SK-N-SH treated with all-trans-retinoic acid at 6 μM for 48 hours (cell line): ENCODE results near the gene PRKAG2.

ENCODE experiments used
- ATAC-seq: fragments of 200-7000 bp; cut with Tn5 transposase; 3 replicates; pipeline ENCODE4 v1.9.1; 2020; ENCODE audit warnings: mild to moderate bottlenecking, moderate library complexity
- BACH2 ChIP-seq: fragments of 250-450 bp; sonication (Bioruptor Pico); IDR thresholded peaks from 2 replicates; pipeline ENCODE4 v1.9.0; 2021; ENCODE audit warnings: mild to moderate bottlenecking, borderline replicate concordance
- CSRNP3 ChIP-seq: fragments of 250-450 bp; sonication (Bioruptor Pico); IDR thresholded peaks from 2 replicates; pipeline ENCODE4 v1.5.1; 2021; ENCODE audit warnings: mild to moderate bottlenecking, moderate library complexity
- ESRRG ChIP-seq: fragments of 250-450 bp; sonication (Bioruptor Pico); IDR thresholded peaks from 2 replicates; pipeline ENCODE4 v1.6.1; 2021; ENCODE audit warnings: mild to moderate bottlenecking
- GLIS3 ChIP-seq: fragments of 250-450 bp; sonication (Bioruptor Pico); IDR thresholded peaks from 2 replicates; pipeline ENCODE4 v1.5.0; 2020; ENCODE audit warnings: mild to moderate bottlenecking, moderate library complexity
- ISL1 ChIP-seq: fragments of 250-450 bp; sonication (Bioruptor Pico); IDR thresholded peaks from 2 replicates; pipeline ENCODE4 v2.1.2; 2022; ENCODE audit warnings: mild to moderate bottlenecking, moderate library complexity
- OSR1 ChIP-seq: fragments of 250-450 bp; sonication (Bioruptor Pico); IDR thresholded peaks from 2 replicates; pipeline ENCODE4 v1.8.0; 2022; ENCODE audit warnings: moderate library complexity, mild to moderate bottlenecking, inconsistent platforms
- PATZ1 ChIP-seq: fragments of 250-450 bp; sonication (Bioruptor Pico); IDR thresholded peaks from 2 replicates; pipeline ENCODE4 v1.8.0; 2020; ENCODE audit warnings: mild to moderate bottlenecking, moderate library complexity, borderline replicate concordance
- POU6F1 ChIP-seq: fragments of 250-450 bp; sonication (Bioruptor Pico); IDR thresholded peaks from 2 replicates; pipeline ENCODE4 v1.8.0; 2021; ENCODE audit warnings: low read depth, mild to moderate bottlenecking, moderate library complexity, borderline replicate concordance
- PPARA ChIP-seq: fragments of 250-450 bp; sonication (Bioruptor Pico); IDR thresholded peaks from 2 replicates; pipeline ENCODE4 v1.5.0; 2020; ENCODE audit warnings: mild to moderate bottlenecking, borderline replicate concordance
- RARB ChIP-seq: fragments of 250-450 bp; sonication (Bioruptor Pico); IDR thresholded peaks from 2 replicates; pipeline ENCODE4 v1.8.0; 2021; ENCODE audit warnings: mild to moderate bottlenecking, moderate library complexity
- SNAI2 ChIP-seq: fragments of 250-450 bp; sonication (Bioruptor Pico); IDR thresholded peaks from 2 replicates; pipeline ENCODE4 v1.5.0; 2020; ENCODE audit warnings: mild to moderate bottlenecking, moderate library complexity
- TCF4 ChIP-seq: fragments of 250-450 bp; sonication (Bioruptor Pico); IDR thresholded peaks from 2 replicates; pipeline ENCODE4 v1.8.0; 2021; ENCODE audit warnings: mild to moderate bottlenecking, moderate library complexity, borderline replicate concordance
- TSHZ2 ChIP-seq: fragments of 250-450 bp; sonication (Bioruptor Pico); IDR thresholded peaks from 2 replicates; pipeline ENCODE4 v1.5.0; 2020; ENCODE audit warnings: mild to moderate bottlenecking, moderate library complexity
- ZC3H10 ChIP-seq: fragments of 250-450 bp; sonication (Bioruptor Pico); IDR thresholded peaks from 2 replicates; pipeline ENCODE4 v1.5.1; 2021; ENCODE audit warnings: mild to moderate bottlenecking, moderate library complexity
- ZFP30 ChIP-seq: fragments of 450-650 bp; formaldehyde crosslinking; IDR thresholded peaks from 2 replicates; pipeline ENCODE4 v1.5.0; 2022; ENCODE audit warnings: mild to moderate bottlenecking, moderate library complexity
- ZNF70 ChIP-seq: fragments of 450-650 bp; formaldehyde crosslinking; IDR thresholded peaks from 2 replicates; pipeline ENCODE4 v1.5.0; 2020; ENCODE audit warnings: mild to moderate bottlenecking, moderate library complexity
- ZNF8 ChIP-seq: fragments of 450-650 bp; formaldehyde crosslinking; IDR thresholded peaks from 2 replicates; pipeline ENCODE4 v1.5.0; 2020; ENCODE audit warnings: mild to moderate bottlenecking, moderate library complexity

The PRKAG2 gene

GRCh38 chr7:151724920-151725584 lies 151.9 kb downstream of the PRKAG2 start:
- no peak for TF ChIP-seq ZFP30 (CRISPR knock-in tag)
- no peak for TF ChIP-seq PPARA (CRISPR knock-in tag)
- no peak for TF ChIP-seq ZC3H10 (CRISPR knock-in tag)
- no peak for TF ChIP-seq TCF4
- no peak for TF ChIP-seq OSR1 (CRISPR knock-in tag)
- TF ChIP-seq RARB (CRISPR knock-in tag): no peak
- no peak for TF ChIP-seq TSHZ2
- no peak for ATAC-seq

GRCh38 chr7:151724250-151724915 lies 152.5 kb downstream of the PRKAG2 start:
- TF ChIP-seq ZNF8 (CRISPR knock-in tag): no peak
- no peak for TF ChIP-seq RARB (CRISPR knock-in tag)
- no peak for TF ChIP-seq BACH2 (CRISPR knock-in tag)
- no peak for TF ChIP-seq TSHZ2
- no peak for TF ChIP-seq CSRNP3
- TF ChIP-seq SNAI2: no peak
- no peak for TF ChIP-seq ESRRG (CRISPR knock-in tag)
- TF ChIP-seq GLIS3 (CRISPR knock-in tag): no peak
- TF ChIP-seq, all 23 proteins: peak for 0
- no peak for ATAC-seq

GRCh38 chr7:151723321-151723720 lies 153.6 kb downstream of the PRKAG2 start:
- no peak for ATAC-seq
- TF ChIP-seq RARB (CRISPR knock-in tag) (no peak), ESRRG (CRISPR knock-in tag) (no peak), PATZ1 (no peak), PPARA (CRISPR knock-in tag) (no peak), ZNF70 (CRISPR knock-in tag) (no peak), ZC3H10 (CRISPR knock-in tag) (no peak), OSR1 (CRISPR knock-in tag) (no peak), POU6F1 (CRISPR knock-in tag) (no peak), TCF4 (no peak), ISL1 (no peak)
